ENCODE data around the gene ZNF584.
"Not testable (repeated sequence)": the region's sequence is repeated elsewhere in the genome, so short reads cannot be mapped to it uniquely, and the experiment has no call there.

The ZNF584 gene

DNA sequence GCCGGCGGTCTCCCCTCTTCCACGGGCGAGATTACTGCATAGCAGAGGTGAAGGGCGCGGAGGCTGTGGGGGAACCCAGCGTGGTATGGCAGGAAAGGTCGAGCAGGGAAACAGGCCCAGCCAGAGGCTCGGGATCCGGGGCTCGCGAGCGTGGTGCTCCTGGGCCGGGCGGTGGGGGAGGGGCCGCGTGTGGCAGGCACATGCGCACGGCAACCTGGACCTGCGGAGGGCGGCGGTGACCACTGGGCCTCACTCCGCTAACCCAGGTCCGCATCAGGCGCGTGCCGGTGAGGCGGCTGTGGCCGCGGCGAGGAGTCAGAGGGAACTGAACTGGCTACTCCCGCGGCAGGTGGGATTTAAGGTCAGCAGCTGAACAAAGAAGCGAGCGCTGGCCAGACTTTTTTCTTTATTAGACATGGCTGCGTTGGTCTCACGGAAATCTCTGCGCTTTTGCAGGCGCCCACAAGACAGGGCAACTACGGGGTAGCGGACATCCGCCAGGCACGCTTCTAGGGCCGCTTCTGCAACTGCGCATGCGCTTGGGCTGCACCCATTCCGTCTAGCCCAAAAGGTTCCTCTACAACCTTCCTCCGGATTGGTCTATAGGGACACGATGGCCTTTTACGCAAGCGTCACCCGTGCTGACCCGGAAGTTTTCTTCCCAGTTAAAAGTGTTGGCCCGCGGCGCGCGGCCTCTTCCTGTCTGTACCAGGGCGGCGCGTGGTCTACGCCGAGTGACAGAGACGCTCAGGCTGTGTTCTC lies 21.7 kb upstream of the ZNF584 start, which contains the start of gene RPS5:
RPS5 (plus strand) TSS at position 694 of the 762 bp plus-strand sequence. CDS start 869 bp downstream, outside the sequence.
- DNase-seq = peak; percentile 98 to 99

DNA sequence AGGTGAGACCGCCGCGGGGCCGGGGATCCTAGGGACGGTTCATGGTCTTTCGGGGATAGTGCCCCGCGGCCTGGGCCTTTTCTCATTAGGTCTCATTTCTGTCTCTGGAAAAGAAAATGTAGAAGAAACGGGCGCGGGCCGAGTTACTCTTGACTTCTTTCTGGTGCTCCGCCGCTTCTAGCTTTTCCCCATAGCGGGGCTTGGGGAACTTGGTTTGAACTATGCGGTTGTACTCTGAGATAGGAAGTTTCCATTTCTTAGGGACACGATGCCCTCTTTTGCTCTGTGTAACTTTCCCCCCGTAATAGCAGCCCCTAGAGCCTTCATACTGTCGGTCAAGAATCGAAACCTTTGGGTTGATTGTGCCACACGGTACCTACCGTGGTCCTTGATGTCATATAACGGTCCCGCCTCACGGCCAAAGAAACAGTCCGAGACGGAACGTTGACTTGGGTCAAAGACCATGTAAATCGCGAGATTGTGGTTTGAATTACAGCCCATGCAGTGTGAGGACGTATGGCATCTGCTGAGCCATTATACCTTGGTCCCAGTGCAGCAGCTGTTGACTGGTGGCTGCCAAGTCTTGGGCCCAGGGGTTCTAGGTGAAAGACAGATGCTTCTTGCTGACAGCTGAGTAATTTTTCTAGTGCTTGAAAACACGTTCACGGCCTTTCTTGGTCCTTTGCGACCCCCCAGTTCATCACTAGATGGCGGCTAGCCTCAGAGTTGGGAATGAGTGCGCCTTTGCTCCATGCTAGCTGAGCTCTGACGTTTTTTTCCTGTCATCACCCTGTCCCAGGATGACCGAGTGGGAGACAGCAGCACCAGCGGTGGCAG lies 20.9 kb upstream of the ZNF584 start:
- DNase-seq = no peak

DNA sequence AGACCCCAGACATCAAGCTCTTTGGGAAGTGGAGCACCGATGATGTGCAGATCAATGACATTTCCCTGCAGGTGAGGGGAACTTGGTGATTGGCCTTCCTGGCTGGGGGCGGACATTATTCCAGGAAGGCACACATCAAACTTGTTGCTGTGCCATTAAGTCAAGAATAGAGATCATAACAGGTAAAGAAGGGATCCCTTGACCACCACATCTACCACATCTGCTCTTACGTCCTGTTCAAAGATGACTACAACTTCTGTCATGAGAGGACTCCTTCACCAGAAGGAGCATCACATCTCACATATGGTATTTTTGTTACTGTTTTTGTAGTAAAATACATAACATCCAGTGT lies 20.3 kb upstream of the ZNF584 start:
- DNase-seq = no peak

DNA sequence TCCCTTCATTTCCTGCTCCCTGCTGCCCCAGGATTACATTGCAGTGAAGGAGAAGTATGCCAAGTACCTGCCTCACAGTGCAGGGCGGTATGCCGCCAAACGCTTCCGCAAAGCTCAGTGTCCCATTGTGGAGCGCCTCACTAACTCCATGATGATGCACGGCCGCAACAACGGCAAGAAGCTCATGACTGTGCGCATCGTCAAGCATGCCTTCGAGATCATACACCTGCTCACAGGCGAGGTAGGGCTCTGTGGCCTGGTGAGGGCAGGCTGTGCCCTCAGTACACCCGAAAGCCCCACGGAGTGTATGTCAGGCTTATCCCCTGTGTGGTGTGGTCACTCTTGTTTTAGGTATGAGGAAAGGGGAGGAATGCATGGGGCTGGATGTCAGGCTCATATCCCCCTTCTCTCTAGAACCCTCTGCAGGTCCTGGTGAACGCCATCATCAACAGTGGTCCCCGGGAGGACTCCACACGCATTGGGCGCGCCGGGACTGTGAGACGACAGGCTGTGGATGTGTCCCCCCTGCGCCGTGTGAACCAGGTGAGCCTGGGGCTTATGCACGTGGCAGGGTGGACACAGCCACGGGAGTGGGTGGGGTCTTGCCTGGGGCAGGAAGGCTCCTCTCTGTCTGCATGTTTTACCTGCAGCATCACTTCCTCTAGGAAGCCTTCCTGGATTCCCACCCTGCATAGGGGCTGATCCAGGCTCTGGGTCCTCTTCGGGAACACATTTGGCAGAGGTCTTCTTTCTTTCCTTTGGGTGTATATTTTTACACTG lies 15.3 kb upstream of the ZNF584 start:
- DNase-seq = no peak

DNA sequence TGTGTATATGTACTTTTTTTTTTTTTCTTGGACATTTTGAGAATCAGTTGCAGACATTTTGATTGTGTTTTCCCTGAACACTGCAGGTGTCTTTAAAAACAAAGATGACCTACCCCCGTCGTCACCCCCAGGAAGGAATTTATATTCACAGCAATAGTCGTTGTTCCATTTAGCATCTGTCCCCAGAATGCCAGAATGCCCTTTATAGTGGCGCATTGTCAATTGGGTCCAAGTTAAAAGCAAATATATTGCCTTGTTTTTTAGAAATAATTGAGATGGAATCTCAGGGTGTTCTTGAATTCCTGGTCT lies 14.8 kb upstream of the ZNF584 start:
- no peak for DNase-seq

DNA sequence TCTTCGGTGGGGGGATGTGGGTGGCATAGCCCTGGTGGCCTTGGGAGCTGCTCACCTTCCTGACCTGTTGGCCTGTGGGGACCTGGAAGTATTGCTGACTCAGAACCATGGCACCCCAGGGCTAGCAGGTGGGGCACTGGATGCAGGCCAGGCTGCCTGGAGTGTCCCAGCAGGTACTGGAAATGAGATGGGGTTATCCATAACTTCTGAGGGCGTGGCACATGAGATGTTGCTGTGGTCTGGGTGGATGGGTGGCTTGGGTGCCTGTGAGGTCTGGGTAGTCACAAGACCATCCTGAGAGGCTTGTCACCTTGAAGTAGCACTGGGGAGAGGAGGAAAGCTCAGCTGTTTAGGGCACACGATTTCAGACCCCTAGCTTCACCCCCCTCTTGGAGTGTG lies 13.6 kb upstream of the ZNF584 start:
- no peak for DNase-seq

DNA sequence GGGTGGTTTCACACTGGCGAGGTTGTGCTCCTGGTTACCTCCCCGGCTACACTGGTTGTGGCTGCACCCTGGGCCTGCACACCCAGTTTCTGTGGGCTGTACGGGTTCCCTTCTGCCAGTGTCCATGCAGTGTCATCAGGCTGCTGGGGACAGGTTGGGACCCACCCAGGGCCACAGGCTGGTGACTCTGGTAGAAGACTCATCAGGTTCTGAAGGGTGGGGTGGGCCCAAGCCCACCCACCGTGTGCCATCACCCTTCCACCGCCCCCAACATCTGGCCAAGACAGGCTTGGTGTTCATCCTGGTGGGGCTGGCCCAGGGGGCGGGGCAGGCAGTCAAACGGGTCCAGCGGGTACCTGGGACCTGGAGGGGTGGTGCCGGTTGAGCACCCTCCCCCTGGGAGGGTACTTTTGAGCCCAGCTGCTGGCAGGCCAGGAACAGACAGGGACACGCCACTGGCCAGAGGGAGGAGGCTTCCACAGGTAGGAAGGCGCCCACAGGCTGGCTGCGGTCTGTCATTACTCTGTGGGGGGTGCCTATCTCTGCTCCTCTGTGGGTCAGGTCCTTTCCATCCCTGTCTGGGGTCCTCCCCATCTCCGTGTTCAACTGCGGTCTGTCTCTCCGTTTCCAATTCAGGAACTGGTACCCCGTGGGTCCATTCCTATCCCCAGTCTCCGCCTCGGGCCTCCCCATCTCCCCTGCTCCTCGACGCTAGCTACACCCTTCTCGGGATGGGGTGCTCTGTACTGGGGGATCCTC lies 13.1 kb upstream of the ZNF584 start, which contains the start of gene RNF225:
RNF225 (plus strand) TSS at position 437 of the 759 bp plus-strand sequence. CDS start 434 bp downstream, outside the sequence.
- DNase-seq = no peak

DNA sequence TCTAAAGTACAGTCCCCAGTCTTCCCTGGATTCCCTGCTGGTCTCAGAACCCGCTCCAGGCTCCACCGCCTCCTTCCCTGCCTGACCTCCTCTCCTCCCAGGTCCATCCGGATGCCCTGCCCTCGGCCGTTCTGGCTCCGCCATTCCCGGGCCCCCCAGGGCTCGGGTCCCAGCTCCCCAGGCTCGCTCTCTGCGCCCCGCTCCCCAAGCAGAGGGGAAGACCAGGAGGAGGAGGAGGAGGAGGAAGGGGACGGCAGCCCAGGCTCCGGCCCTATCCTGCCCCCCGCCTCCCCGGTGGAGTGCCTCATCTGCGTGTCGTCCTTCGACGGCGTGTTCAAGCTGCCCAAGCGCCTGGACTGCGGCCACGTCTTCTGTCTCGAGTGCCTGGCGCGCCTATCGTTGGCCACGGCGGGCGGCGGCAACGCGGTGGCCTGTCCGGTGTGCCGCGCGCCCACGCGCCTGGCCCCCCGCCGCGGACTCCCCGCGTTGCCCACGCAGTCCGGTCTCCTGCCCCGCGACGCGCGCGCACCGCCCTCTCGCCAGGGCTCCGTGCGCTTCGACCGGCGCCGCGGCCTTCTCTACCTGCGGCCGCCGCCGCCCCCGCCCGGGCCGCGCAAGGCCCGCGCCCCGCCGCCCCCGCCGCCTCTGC lies 12.3 kb upstream of the ZNF584 start:
- DNase-seq = no peak

DNA sequence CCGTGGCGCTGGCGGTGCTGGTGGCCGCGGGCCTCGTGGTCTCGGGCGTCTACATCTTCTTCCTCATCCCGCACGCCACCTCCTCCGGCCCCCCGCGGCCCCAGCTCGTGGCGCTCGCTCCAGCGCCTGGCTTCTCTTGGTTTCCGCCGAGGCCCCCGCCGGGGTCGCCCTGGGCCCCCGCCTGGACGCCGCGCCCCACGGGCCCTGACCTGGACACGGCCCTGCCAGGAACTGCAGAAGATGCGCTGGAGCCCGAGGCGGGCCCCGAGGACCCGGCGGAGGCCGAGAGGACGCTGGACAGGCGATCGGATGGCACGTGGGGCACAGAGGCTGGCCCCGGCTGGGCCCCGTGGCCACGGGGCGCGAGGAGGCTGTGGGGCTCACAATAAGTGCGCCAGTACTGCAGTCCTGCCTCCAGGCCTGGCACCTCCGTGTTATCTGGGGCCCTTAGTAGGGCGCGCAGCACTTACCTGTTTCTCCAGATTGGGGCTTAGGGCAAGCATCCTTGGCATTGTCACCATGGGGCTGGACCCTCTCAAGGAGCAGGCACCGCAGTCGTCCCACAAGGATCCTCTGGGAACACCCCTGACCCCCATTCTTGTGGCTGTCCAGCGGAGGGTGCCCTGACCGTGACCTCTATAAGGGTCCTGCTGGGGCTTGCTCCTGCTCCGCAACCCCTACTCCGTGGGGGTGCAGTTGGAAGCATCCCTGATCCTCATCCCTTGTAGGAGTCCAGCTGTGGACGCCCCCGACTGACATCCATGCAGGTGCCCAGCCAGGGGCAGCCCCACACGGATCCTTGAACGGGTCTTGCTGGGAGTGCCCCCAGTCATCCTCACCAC lies 11.5 kb upstream of the ZNF584 start:
- DNase-seq = no peak

DNA sequence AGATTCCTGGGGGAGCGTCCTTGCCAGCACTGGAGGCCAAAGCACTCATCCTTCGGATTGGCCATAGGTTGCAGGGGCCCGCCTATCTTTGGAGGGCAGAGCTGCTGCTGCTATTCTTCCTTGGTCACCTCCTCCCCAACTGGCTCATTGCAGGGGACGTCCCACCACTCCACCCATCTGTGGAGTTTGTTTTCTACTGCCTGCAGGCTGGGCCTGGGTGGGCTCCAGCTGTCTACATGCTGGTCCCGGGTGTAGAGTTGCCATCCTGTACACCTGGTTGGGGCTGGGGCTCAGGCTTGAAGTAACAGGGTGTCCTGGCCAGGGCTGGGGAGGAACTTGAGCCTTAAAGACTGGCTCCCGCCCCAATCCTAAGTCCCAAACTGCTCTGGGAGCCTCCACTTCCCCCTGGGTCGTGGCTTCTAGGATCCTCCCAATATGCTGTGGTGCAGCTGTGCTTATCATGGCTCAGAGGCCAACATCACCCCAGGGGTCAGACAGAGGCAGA lies 10.9 kb upstream of the ZNF584 start:
- DNase-seq = no peak

DNA sequence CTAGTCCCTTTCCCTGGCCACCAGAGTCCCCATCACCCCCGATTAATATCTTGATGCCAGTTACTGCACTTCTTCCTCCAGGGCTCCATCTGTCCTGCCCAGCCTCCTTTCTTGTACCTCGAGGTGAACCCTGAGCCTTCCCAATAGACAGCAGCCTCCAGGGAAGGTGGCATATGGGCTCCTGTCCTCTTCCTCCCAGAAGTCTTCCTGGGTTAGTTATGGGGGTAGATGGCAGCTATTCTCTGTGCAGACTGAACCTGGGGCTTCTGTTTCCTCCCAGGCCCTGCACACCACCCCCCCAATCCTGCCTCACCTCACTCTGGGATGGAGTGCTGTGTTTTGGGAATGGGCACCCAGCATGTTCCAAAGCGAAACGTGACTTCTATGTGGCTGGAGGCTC lies 10.4 kb upstream of the ZNF584 start:
- no peak for DNase-seq

DNA sequence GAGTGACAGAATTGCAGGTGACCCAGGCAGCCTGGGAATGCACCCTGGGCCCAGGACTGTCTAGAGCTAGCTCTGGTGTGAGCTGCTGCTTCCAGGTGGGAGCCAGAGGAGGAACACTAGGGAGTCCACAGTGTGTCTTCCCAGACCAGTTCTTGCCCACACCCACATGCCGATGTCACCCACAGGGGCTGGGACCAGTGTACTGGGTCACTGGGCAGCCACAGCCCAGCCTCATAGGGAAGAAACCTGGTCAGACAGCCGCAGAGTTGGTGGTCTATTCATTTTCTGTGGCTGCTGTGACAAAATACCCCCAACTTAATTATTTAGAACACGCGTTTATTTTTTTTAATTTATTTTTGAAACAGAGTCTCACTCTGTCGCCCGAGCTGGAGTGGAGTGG lies 9.9 kb upstream of the ZNF584 start:
- DNase-seq = no peak

DNA sequence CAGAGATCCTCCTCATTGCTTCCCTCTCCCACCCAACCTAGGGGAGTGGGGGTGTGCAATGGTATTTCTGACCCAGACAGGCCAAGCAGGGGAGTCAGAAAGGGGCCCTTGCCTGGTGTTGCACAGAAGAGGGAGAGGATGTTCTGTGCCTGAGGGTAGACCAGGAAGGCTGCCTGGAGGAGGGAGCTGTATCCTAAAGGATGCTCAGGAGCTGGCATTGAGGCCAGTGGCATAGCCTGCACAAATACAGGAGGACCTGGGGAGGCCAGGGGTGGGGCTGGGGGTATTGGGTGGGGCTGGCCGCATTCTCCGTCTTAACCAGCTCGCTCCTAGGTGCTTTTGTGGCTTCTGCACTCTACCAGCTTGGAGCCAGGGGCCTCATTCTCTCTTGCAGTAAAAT lies 8.5 kb upstream of the ZNF584 start:
- no peak for DNase-seq

DNA sequence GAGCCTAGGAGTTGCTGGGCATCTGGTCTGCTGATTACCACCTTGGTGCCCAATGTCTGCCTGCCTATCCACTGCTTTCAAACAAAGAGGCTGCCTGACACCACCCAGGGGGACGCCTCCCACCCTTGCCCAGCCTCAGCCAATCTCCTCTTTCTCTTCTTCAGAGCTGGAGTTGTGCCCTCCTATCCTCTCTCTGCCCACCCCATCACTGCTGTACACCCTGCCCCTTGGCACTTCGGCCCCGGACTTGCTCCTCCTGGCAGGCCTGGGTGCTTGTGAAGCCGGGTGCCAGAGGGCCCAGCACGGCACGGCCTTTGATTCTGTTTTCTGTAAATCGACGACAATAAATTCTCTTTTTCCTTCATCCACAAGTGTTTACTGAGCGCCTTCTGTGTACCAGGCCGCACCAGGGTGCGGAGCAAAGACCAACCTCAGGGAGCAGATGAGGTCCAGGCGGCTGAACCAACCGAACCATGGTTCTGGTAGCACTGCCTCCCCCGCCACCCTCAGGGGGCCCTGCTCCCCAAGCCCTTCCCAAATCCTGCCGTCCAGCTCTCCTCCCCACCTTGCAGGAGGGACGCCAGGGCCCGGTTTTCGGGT lies 8.0 kb upstream of the ZNF584 start:
- no peak for DNase-seq

DNA sequence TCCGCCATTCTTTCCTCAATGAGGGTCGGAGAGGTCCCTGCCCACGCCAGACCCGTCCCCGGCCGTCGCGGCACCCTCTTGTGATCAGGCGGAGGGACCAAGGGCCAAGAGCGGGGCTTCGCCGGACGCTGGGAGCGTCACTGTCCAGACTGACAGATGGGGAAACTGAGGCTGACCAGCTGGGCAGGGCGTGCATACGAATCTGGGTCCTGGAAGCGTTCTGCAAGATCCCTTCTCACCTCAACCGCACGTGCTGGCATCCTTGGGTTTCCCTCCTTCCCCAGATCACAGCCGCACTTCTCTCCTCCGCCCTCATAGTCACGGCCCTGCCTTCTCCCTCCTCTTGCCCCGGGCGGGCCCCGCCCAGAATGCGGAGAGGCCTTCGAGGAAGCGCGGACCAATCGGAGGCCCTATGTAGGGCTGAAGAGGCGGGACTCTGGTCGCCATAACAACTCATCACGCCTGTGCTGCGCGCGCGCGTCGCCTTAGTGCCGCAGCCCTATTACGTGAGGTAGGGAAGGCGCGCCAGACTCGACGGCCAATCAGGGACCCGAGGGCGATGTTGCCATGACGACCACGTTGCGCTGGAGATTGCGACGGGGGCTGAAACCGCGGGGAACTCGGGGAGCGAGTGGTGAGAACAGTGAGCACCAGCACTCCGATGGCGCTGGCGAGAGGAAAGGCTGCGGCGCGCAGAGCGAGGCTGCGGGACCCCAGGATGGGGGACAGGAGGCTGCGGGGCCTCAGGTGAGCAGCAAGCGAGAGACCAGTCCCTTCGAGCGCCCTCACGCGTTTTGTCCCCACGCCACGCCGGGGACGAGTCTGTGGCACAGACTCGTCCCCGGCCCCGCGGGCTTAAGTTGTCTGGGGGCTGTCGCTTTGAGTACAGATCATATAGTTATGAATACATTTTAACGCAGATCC lies 7.3 kb upstream of the ZNF584 start:
- DNase-seq = peak; percentile 99

DNA sequence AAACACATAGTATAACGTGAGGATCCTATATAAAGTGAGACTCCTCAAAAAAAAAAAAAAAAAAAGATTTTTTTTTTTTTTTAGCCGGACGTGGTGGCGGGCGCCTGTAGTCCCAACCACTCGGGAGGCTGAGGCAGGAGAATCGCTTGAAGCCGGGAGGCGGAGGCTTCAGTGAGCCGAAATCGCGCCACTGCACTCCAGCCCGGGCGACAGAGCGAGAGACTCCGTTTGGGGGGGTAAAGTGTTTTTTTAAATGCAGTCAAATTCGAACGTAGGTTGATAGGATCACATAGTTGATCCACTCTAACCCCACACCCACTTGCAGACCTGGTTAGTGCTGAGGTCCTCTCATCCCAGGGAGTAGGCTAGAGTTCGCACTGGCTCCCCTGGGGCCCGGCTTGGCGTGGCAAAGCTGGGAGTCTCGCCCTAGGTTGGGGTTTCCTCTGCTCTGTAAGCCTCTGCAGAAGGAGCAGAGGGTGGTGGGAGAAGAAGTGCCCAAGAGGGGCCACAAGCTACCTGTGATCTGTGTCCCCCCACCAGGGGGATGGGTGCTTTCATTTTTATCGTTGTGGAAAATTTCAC lies 6.5 kb upstream of the ZNF584 start:
- no peak for DNase-seq

DNA sequence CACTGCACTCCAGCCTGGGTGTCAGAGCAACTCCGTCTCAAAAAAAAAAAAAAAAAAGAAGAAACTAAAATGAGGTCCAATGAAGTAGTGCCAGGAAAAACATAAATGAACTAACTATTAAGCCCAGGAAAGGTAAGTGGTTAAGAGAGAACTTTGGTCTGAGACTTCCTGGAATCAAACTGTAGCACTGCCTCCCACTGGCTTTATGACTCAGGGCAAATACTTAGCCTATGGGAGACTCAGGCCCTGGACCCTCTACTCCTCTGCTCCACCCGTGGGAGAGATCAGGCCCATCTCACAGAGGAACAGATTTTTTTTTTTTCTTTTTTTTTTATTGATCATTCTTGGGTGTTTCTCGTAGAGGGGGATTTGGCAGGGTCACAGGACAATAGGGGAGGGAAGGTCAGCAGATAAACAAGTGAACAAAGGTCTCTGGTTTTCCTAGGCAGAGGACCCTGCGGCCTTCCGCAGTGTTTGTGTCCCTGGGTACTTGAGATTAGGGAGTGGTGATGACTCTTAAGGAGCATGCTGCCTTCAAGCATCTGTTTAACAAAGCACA lies 4.5 kb upstream of the ZNF584 start:
- not testable (repeated sequence) for DNase-seq

DNA sequence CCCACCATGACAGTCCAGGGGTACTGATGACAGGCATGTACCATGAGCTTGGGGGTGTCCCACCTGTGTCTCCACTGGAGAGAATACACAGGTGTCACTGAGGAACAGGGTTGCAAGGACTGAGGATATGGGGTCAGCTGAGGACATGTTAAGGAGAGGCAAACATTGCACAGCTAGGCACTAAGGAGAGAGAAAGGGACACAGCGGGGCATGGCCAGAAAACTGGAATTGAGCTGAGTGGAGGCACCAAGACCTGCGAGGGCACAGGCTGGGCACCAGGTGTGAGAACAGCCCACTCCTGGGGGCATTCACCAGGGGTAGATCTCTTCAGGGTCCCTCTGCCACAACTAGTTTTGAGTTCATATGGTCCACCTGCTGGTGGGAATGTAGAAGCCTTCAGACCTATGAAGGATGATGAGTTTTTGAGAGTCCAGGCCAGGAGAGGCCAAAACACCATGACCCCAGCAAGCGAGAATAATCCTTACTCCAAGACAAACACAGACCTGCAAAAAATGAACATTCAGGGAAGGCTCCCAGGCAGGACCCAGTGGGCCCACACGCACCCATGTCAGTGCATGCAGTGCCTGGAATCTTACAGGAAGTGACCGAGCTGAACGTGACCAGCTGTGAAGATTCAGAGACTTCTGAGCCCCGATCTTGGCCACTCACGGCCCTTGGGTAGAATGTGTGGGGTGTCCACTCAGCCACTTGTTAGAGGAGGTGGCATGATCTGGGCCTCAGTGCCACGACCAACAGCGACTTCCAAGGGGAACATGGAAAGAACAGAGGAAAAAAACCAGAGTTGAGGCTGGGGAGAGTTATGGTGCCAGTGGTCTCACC lies 1.4 kb upstream of the ZNF584 start:
- DNase-seq = no peak
